HepG2 (cell line): Measurements from ENCODE around the gene CBX2. TPM values are rescaled to one million over a fixed set of nuclear protein-coding genes. Genes with fewer than 3 reads are reported as not detected.

Experiments used
- ARNTL ChIP-seq: sonication (generic); formaldehyde crosslinking; IDR thresholded peaks from 2 replicates; pipeline ENCODE4 v1.4.0; 2020; ENCODE audit warnings: mild to moderate bottlenecking, missing genetic modification reagents
- DMTF1 ChIP-seq: sonication (generic); formaldehyde crosslinking; IDR thresholded peaks from 2 replicates; pipeline ENCODE4 v1.4.0; 2020; ENCODE audit warnings: mild to moderate bottlenecking, missing genetic modification reagents
- EED ChIP-seq: sonication (generic); formaldehyde crosslinking; IDR thresholded peaks from 2 replicates; pipeline ENCODE4 v1.5.0; 2020; ENCODE audit warnings: mild to moderate bottlenecking, missing genetic modification reagents
- GABPB1 ChIP-seq: IDR thresholded peaks from 2 replicates; pipeline ENCODE4 v1.6.1; 2016; ENCODE audit warnings: mild to moderate bottlenecking, missing genetic modification reagents, moderate library complexity, missing compliant biosample characterization
- HIC2 ChIP-seq: sonication (generic); formaldehyde crosslinking; IDR thresholded peaks from 2 replicates; pipeline ENCODE4 v1.9.0; 2022; ENCODE audit warnings: low read depth, missing genetic modification reagents
- MXD3 ChIP-seq: IDR thresholded peaks from 2 replicates; pipeline ENCODE4 v1.6.1; 2016; ENCODE audit warnings: mild to moderate bottlenecking, missing biosample characterization, missing genetic modification reagents
- SMAD9 ChIP-seq: sonication (generic); formaldehyde crosslinking; IDR thresholded peaks from 2 replicates; pipeline ENCODE4 v1.5.1; 2020; ENCODE audit warnings: mild to moderate bottlenecking, missing genetic modification reagents
- TFE3 ChIP-seq: IDR thresholded peaks from 2 replicates; pipeline ENCODE4 v1.6.1; 2016
- ZBTB4 ChIP-seq: sonication (generic); formaldehyde crosslinking; IDR thresholded peaks from 2 replicates; pipeline ENCODE4 v1.4.0; 2020; ENCODE audit warnings: missing genetic modification reagents, mild to moderate bottlenecking, borderline replicate concordance
- ZKSCAN1 ChIP-seq: fragments of 150-350 bp; IDR thresholded peaks from 2 replicates; pipeline ENCODE4 v1.6.1; 2014; ENCODE audit warnings: low read length
- ZMAT3 ChIP-seq: sonication (generic); formaldehyde crosslinking; conservative IDR thresholded peaks from 2 replicates; pipeline ENCODE4 v1.7.0; 2021; ENCODE audit warnings: missing genetic modification reagents
- ZNF292 ChIP-seq: sonication (generic); formaldehyde crosslinking; IDR thresholded peaks from 2 replicates; pipeline ENCODE4 v1.8.1; 2022; ENCODE audit warnings: mild to moderate bottlenecking, low read depth, missing genetic modification reagents, borderline replicate concordance
- ZNF510 ChIP-seq: sonication (generic); formaldehyde crosslinking; IDR thresholded peaks from 2 replicates; pipeline ENCODE4 v1.4.0; 2020; ENCODE audit warnings: low read depth, mild to moderate bottlenecking, missing genetic modification reagents
- ZNF639 ChIP-seq: conservative IDR thresholded peaks from 2 replicates; pipeline ENCODE4 v1.6.1; 2018; ENCODE audit warnings: missing genetic modification reagents
- ZNF724P ChIP-seq: sonication (generic); formaldehyde crosslinking; IDR thresholded peaks from 2 replicates; pipeline ENCODE4 v1.8.0; 2022; ENCODE audit warnings: missing genetic modification reagents, borderline replicate concordance
- ZNF75D ChIP-seq: sonication (generic); formaldehyde crosslinking; IDR thresholded peaks from 2 replicates; pipeline ENCODE4 v1.8.1; 2023; ENCODE audit warnings: missing genetic modification reagents, mild to moderate bottlenecking, borderline replicate concordance
- ZNF776 ChIP-seq: sonication (generic); formaldehyde crosslinking; IDR thresholded peaks from 2 replicates; pipeline ENCODE4 v1.4.0; 2020; ENCODE audit warnings: mild to moderate bottlenecking, missing genetic modification reagents
- ZNF792 ChIP-seq: IDR thresholded peaks from 2 replicates; pipeline ENCODE4 v1.6.1; 2016
- polyA plus RNA-seq, 8 experiments: library from polyadenylated mRNA; depleted of rRNA in 3 of 8; stranded (reverse) in 7 of 8; unstranded in 1 of 8; fragments of >200 nt; fragmentation: Illumina TruSeq in 4 of 8; extraction: Trizol in 4 of 8; gene quantifications; 2 replicates each; pipeline versions ENCODE4 v1.2.1 to v1.2.3, GENCODE V29; 2011 to 2016; ENCODE audit warnings: low read depth in 4 of 8, missing spikeins in 1 of 8, mixed read lengths in 1 of 8; ENCODE audit not compliant: insufficient read depth in 1 of 8
- total RNA-seq, 5 experiments: library from RNA; depleted of rRNA; stranded (reverse); fragments of >200 nt; fragmentation: Illumina TruSeq; extraction: Trizol; gene quantifications; 2 replicates each; pipeline ENCODE4 v1.2.3, GENCODE V29; 2016; ENCODE audit warnings: low read depth in 1 of 5

CBX2 gene
- total and polyA plus RNA-seq, 2 of the 13 experiments (the other 11 are each of a cell fraction or from before 2014, with no cell fraction given): 14.5 to 31.1 TPM

- TF ChIP-seq ZKSCAN1: no peak
- 0 out of 2 replicates have a peak, but pooled peaks have one; percentile 29 for TF ChIP-seq ARNTL (CRISPR knock-in tag)
- TF ChIP-seq TFE3 (CRISPR knock-in tag): no peak
- TF ChIP-seq SMAD9 (CRISPR knock-in tag): no peak
- TF ChIP-seq ZBTB4: 0 out of 2 replicates have a peak, but pooled peaks have one; percentile 2
- no peak for TF ChIP-seq ZNF724P (CRISPR knock-in tag)
- TF ChIP-seq MXD3 (CRISPR knock-in tag): no peak
- no peak for TF ChIP-seq HIC2
- TF ChIP-seq ZNF776 (CRISPR knock-in tag): no peak
- no peak for TF ChIP-seq ZMAT3 (CRISPR knock-in tag)
- TF ChIP-seq GABPB1 (CRISPR knock-in tag): 0 out of 2 replicates have a peak, but pooled peaks have one; percentile 36
- TF ChIP-seq ZNF639: no peak
- no peak for TF ChIP-seq DMTF1 (CRISPR knock-in tag)
- TF ChIP-seq ZNF292 (CRISPR knock-in tag): no peak
- TF ChIP-seq ZNF792 (CRISPR knock-in tag): no peak
- no peak for TF ChIP-seq ZNF75D (CRISPR knock-in tag)
- TF ChIP-seq EED (CRISPR knock-in tag): no peak
- TF ChIP-seq ZNF510: no peak
Observed at GRCh38 chr17:79788989-79789942, 11.3 kb downstream of the CBX2 start (continued).
